Glomerular endothelial cell (primary cell): ENCODE data around the gene TAF6. TPM values are rescaled to one million over a fixed set of nuclear protein-coding genes. Genes with fewer than 3 reads are reported as not detected.

Experiments used
- DNase-seq: peaks from one replicate; pipeline ENCODE4 v3.0.0-alpha.2; 2011; ENCODE audit warnings: low read depth, low spot score; ENCODE audit errors: extremely low read depth
- total RNA-seq: library from RNA; depleted of rRNA; stranded (reverse); fragments of >200 nt; gene quantifications from 2 replicates; pipeline ENCODE4 v1.2.3, GENCODE V29; 2015

The TAF6 gene
- total RNA-seq, 1 donor from 2014 or later, result 71.4 TPM

- DNase-seq, result no peak
These were observed 5.4 kb upstream of the TAF6 start for GRCh38 chr7:100124301-100125230.

DNA sequence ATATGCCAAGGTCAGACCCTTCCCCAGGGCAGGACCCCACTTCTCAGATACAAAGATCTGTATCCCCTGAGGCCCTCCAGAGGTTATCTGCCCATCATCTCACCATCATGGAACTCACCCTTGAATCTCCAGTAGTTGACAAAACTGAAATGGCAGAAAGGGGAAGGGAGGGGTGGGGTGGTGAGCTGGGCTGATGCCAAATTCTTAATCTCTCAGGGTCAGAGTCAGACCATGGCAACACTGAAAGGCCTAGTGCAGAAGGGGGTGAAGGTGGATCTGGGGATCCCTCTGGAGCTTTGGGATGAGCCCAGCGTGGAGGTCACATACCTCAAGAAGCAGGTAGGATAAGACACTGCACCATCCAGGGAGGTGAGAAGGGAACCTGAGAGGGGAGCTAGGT, 3.4 kb upstream of the TAF6 start:
- DNase-seq, result no peak

DNA sequence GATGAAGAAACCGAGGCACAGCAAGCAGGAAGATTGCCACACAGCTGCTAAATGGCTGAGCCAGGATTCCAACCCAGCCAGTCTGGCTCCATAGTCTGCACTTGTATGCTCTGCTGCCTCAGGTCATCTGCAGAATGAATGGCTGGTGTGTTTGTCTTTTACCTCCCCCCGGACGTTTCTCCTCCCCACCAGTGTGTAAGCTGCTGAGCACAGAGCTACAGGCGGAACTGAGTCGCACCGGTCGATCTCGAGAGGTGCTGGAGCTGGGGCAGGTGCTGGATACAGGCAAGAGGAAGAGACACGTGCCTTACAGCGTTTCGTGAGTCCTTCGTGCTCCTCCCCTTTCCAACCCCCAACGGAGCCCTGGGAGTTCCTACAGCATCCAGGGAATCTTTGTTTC, 2.9 kb upstream of the TAF6 start:
- DNase-seq, result no peak

GRCh38 chr7:100120733-100121036, 1.5 kb upstream of the TAF6 start:
- no peak for DNase-seq

DNA sequence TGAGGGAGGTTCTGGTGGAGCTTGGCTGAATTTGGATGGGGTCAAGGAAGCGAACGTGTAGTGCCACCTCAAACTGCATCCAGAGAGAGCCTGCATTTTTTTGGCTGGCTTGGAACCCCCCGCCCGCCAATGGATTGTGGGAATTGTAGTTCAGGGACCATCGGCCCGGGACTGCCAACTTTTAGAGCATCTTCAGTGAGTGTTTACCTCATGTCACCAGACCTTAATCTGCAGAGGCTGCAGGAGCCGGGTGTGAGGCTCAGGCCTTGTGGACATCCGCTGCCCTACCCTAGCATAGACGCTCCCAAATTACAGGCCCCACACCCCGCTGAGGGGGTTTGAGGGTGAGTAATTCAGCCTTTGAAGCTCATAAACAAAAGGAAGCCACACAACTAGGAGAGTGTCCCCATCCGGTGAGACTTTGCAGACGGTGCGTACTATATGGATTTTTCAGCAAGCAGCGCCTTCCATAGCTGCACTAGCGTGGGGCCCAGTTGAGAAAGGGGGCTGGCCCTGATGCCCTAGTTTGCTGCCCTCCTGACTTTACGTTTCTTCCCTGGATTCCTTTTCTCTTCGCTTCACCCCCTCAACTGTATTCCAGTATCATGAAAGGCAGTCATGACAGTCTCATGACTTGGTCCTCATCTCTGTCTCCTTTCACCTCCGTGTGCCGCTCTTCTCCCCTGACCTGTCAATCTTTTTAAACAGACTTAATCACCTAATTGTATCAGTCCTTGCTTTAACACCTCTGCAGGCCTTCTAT, 993 bp upstream of the TAF6 start:
- no peak for DNase-seq

DNA sequence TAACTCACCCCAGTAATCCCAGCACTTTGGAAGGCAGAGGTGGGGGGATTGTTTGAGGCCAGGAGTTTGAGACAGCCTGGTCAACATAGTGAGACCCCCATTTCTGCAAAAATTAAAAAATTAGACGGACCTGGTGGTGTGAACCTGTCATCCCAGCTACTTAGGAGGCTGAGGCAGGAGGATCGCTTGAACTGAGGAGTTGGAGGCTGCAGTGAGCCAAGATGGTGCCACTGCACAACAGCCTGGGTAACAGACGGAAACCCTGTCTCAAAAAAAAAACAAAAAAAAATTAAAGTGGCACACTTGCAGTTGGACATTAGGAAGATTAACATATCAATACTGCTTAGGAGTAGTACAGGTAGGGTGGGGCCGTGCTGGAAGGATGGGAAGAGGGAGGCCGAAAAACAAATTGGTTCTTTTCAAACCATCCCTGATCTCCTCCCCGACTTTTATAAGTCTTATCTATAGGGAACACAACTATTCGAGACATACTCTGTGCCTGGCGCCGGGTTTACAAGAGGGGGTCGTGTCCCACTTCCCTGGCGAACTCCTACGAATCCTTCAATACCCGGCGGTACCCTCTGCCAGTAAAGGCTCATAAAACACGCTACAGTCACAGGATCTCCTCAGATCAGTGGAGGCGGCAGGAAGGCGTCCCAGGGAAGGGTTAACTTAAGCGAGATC, 628 bp downstream of the TAF6 start:
- DNase-seq, result no peak

- no peak for DNase-seq
These were observed 4.1 kb downstream of the TAF6 start for GRCh38 chr7:100115026-100115425.

- no peak for DNase-seq
These were observed 7.2 kb downstream of the TAF6 start for GRCh38 chr7:100111914-100112313.

GRCh38 chr7:100111156-100111555, 8.0 kb downstream of the TAF6 start:
- no peak for DNase-seq

DNA sequence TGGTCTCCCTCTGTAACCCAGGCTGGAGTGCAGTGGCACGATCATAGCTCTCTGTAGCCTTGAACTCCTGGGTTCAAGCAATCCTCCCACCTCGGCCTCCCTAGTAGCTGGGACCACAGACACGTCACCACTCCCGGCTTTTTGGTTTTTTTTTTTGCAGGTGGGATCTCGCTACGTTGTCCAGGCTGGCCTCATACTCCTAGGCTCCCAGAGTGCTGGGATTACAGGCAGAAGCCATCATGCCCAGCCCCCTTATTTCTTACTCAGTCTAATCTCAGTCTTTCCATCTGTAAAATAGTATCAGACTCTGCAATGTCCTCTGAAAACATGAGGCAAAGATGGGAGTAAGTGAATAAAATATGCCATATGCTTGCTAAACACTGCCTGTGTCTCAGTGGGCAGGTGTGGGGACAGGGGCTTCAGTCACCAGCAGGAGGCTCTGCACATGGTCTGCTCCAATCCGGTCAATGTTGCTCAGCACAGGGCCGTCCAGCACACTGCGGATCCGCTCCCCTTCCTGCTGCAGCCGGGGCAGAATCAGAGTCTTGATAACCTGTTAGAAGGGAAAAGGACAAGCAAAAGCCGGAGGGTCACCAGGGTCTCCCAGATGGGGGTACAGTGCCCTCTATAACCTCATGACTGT, 9.5 kb downstream of the TAF6 start:
- no peak for DNase-seq

GRCh38 chr7:100107890-100108289, 11.3 kb downstream of the TAF6 start:
- no peak for DNase-seq

GRCh38 chr7:100107125-100107737, 11.9 kb downstream of the TAF6 start:
- no peak for DNase-seq

- DNase-seq, result no peak
These were observed 12.5 kb downstream of the TAF6 start for GRCh38 chr7:100106633-100107032.

DNA sequence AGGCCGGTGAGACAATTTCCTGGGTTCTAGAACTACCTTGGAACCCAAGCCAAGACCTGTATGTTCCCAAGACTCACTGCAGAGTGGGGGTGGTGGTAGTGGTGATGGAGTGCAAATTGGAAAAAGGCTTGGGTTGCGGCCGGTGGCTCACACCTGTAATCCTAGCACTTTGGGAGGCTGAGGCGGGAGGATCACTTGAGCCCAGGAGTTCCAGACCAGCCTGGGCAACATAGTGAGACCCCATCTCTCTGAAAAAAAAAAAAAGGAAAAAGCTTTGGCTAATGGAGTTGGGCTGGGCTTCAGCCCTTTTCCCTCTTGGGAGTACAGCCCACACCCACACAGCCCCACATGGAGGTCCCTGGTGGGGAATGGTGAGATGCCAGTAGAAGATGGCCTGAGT, 13.6 kb downstream of the TAF6 start:
- no peak for DNase-seq

- no peak for DNase-seq
These were observed 16.0 kb downstream of the TAF6 start for GRCh38 chr7:100102950-100103840.

GRCh38 chr7:100101016-100101862, 17.9 kb downstream of the TAF6 start, which contains the start of the genes AP4M1 and MCM7:
AP4M1 (plus strand) TSS chr7:100101643; CDS start chr7:100101715, 72 bp downstream.
MCM7 (minus strand) TSS chr7:100101397; CDS start chr7:100101294, 103 bp downstream.
- DNase-seq, result peak; percentile 70

- DNase-seq, result peak; percentile 58
These were observed 18.6 kb downstream of the TAF6 start for GRCh38 chr7:100100420-100101015.

DNA sequence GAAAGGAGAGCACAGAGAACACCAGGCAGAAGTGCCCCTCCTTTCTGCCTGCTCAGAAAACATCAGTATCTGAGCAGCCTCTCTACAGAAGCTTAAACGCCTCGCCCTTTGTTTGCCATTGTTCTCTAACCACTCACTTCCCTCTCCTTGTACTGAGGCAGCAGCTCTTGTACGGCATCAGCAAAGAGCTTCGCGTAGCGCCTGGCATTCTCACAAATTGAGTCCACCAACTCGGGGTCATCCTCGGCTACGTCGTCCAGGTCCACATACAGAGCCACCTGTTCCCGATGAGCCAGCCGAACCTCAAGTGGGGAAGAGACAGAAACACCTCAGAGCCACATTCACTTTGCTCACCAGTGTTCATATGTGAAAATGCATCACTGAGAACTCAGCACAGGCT, 19.7 kb downstream of the TAF6 start:
- DNase-seq, result no peak
